Uterus (tissue), 4 donors: Measurements from ENCODE around the gene SHPK. TPM values are rescaled to one million over a fixed set of nuclear protein-coding genes. Genes with fewer than 3 reads are reported as not detected.

Source experiments
- DNase-seq, 2 donors: peaks; one replicate each; pipeline ENCODE4 v3.0.0-alpha.2; 2019 to 2020
- H3K27ac ChIP-seq, 2 donors: fragments of 200-600 bp; sonication (generic); 1 replicate in 1 of 2; 2 replicates in 1 of 2; pipeline ENCODE4 v1.5.1; 2016 to 2018
- H3K27me3 ChIP-seq, 2 donors: fragments of 200-600 bp; sonication (generic); one replicate each; pipeline ENCODE4 v1.5.1; 2018 to 2019; ENCODE audit warnings: control low read depth in 1 of 2
- H3K36me3 ChIP-seq, 2 donors: fragments of 200-600 bp; sonication (generic); one replicate each; pipeline ENCODE4 v1.5.1; 2019; ENCODE audit warnings: control low read depth in 1 of 2
- H3K4me1 ChIP-seq, 2 donors: fragments of 200-600 bp; sonication (generic); one replicate each; pipeline ENCODE4 v1.5.1; 2018 to 2019; ENCODE audit warnings: control low read depth in 1 of 2
- H3K4me3 ChIP-seq, 2 donors: fragments of 200-600 bp; sonication (generic); 1 replicate in 1 of 2; 2 replicates in 1 of 2; pipeline ENCODE4 v1.5.1; 2018 to 2019; ENCODE audit warnings: mild to moderate bottlenecking in 1 of 2
- H3K9me3 ChIP-seq, 2 donors: fragments of 200-600 bp; sonication (generic); one replicate each; pipeline ENCODE4 v1.5.1; 2019; ENCODE audit warnings: control low read depth in 1 of 2
- CTCF ChIP-seq, 4 experiments: fragments of 200-600 bp in 2 of 4; fragments of 450-650 bp in 2 of 4; sonication (generic) in 2 of 4; IDR thresholded peaks; one replicate each; pipeline ENCODE4 v1.5.1; 2016 to 2019; ENCODE audit warnings: antibody characterized with exemption in 4 of 4, mild to moderate bottlenecking in 2 of 4, moderate library complexity in 1 of 4
- POLR2A ChIP-seq, 2 donors: fragments of 450-650 bp; IDR thresholded peaks; one replicate each; pipeline ENCODE4 v1.6.1; 2016; ENCODE audit warnings: antibody characterized with exemption in 2 of 2, mild to moderate bottlenecking in 1 of 2, moderate library complexity in 1 of 2
- intact Hi-C: fragments of 100-400 bp; cut with DNase I; formaldehyde crosslinking; loops from one replicate; pipeline ENCODE4 v1.15.1; 2023; ENCODE audit warnings: low total_unique reads
- total RNA-seq, 4 donors: library from RNA; depleted of rRNA in 3 of 4; stranded (reverse); fragments of >200 nt in 3 of 4; gene quantifications; one replicate each; pipeline versions ENCODE4 v1.1.0 to v1.2.4, GENCODE V29; 2014 to 2023
- donor health status: DM: yes; HTN: yes; CAD: no.

Gene SHPK
- total RNA-seq, 4 donors from 2014 or later: 0.26 to 24.4 (median 8.3) TPM

- intact Hi-C loops: no loop called here
- no peak for DNase-seq
- H3K27me3 ChIP-seq: no peaks in the 10 kb centered on the region
- H3K36me3 ChIP-seq: no peaks in the 10 kb centered on the region
- H3K9me3 ChIP-seq: no peaks in the 10 kb centered on the region
- no peaks in the 10 kb centered on the region for H3K4me1 ChIP-seq
- no peak for TF ChIP-seq CTCF (IDR thresholded peaks at IDR 0.05)
- TF ChIP-seq POLR2A (IDR thresholded peaks at IDR 0.05): no peak
- no peak overlapping the region for H3K27ac ChIP-seq
- H3K4me3 ChIP-seq: no peak overlapping the region
These were observed 8.3 kb downstream of the SHPK start for GRCh38 chr17:3627769-3628167.

GRCh38 chr17:3626831-3627768, 8.9 kb downstream of the SHPK start:
- no peak for DNase-seq
- Histone ChIP-seq H3K36me3 (no peaks in the 10 kb centered on the region), H3K27me3 (no peaks in the 10 kb centered on the region), H3K9me3 (no peaks in the 10 kb centered on the region), H3K27ac (no peak overlapping the region), H3K4me1 (no peaks in the 10 kb centered on the region), H3K4me3 (no peak overlapping the region)
- intact Hi-C loops: no loop called here
- no peak for TF ChIP-seq POLR2A (IDR thresholded peaks at IDR 0.05)

- intact Hi-C loops: no loop called here
- H3K9me3 ChIP-seq: no peaks in the 10 kb centered on the region
- H3K4me3 ChIP-seq: no peak overlapping the region
- no peaks in the 10 kb centered on the region for H3K36me3 ChIP-seq
- TF ChIP-seq POLR2A (IDR thresholded peaks at IDR 0.05) (no peak), CTCF (IDR thresholded peaks at IDR 0.05) (no peak)
- H3K27ac ChIP-seq: no peak overlapping the region
- no peaks in the 10 kb centered on the region for H3K4me1 ChIP-seq
- no peaks in the 10 kb centered on the region for H3K27me3 ChIP-seq
- no peak for DNase-seq
These were observed 13.0 kb downstream of the SHPK start for GRCh38 chr17:3622977-3623594.

- no peaks in the 10 kb centered on the region for H3K36me3 ChIP-seq
- H3K4me1 ChIP-seq: no peaks in the 10 kb centered on the region
- intact Hi-C loops: no loop called here
- H3K4me3 ChIP-seq: no peak overlapping the region
- no peaks in the 10 kb centered on the region for H3K9me3 ChIP-seq
- DNase-seq: no peak
- H3K27ac ChIP-seq: no peak overlapping the region
- no peaks in the 10 kb centered on the region for H3K27me3 ChIP-seq
- TF ChIP-seq POLR2A (IDR thresholded peaks at IDR 0.05): no peak
- TF ChIP-seq CTCF (IDR thresholded peaks at IDR 0.05): no peak
These were observed 14.8 kb downstream of the SHPK start for GRCh38 chr17:3621146-3621720.

DNA sequence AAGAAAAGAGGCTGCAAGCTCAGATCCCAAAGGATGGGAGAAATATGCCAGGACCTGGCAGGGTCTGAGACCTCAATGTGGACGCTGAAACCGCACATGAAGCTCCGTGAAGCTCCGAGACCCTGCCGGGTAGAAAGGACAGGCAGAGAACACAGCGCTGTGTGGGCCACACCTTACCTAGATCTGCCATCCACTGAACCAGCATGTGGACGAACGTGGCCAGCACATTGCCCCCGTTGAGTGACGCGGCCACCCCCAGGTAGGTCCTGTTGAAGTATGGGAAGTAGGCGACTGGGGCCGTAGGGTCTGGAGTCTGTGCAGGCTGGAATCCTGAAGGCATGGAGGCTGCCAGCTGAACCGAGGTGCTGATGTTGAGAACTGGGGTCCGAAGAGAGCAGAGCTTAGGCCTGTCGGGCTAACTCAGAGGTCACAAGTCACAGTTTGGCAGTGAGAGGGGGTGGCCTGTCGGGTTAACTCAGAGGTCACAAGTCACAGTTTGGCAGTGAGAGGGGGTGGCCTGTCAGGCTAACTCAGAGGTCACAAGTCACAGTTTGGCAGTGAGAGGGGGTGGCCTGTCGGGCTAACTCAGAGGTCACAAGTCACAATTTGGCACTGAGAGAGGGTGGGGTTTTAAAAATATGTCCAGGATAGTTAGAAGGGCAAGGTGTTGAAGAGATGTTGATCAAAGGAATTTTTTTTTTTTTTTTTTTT, 20.7 kb downstream of the SHPK start:
- no peaks in the 10 kb centered on the region for H3K4me1 ChIP-seq
- H3K27ac ChIP-seq: no peak overlapping the region
- H3K4me3 ChIP-seq: no peak overlapping the region
- no peaks in the 10 kb centered on the region for H3K9me3 ChIP-seq
- intact Hi-C loops: no loop called here
- DNase-seq: no peak
- no peaks in the 10 kb centered on the region for H3K27me3 ChIP-seq
- H3K36me3 ChIP-seq: no peaks in the 10 kb centered on the region
- TF ChIP-seq CTCF (IDR thresholded peaks at IDR 0.05) (no peak), POLR2A (IDR thresholded peaks at IDR 0.05) (no peak)
